ENCODE measurements around the gene OR2A25. TPM values are rescaled to one million over a fixed set of nuclear protein-coding genes. Genes with fewer than 3 reads are reported as not detected.
"Not testable (repeated sequence)": the region's sequence is repeated elsewhere in the genome, so short reads cannot be mapped to it uniquely, and the experiment has no call there.

OR2A25 gene
- total and polyA plus RNA-seq, 4 donors, result not detected

DNA sequence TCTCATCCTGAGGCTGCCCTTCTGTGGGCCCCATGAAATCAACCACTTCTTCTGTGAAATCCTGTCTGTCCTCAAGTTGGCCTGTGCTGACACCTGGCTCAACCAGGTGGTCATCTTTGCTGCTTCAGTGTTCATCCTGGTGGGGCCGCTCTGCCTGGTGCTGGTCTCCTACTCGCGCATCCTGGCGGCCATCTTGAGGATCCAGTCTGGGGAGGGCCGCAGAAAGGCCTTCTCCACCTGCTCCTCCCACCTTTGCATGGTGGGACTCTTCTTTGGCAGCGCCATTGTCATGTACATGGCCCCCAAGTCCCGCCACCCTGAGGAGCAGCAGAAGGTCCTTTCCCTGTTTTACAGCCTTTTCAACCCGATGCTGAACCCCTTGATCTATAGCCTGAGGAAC is 18.7 kb upstream of the OR2A25 start:
- H3K27me3 ChIP-seq (ENCODE audit: control insufficient read depth in 4 of 4, insufficient read depth in 4 of 4, low read length in 3 of 4); H3K9ac ChIP-seq (ENCODE audit: low read depth in 1 of 2, low read length in 2 of 2); H3K27ac ChIP-seq (ENCODE audit: low read depth in 1 of 2, low read length in 2 of 2); H3K4me1 ChIP-seq (ENCODE audit: control insufficient read depth in 4 of 4, insufficient read depth in 4 of 4, low read length in 3 of 4); H3K9me3 ChIP-seq (ENCODE audit: control insufficient read depth in 4 of 4, low read length in 3 of 4); DNase-seq (ENCODE audit: low spot score); H3K4me3 ChIP-seq (ENCODE audit: low read depth in 1 of 3, low read length in 3 of 3); H3K36me3 ChIP-seq (ENCODE audit: control insufficient read depth in 4 of 4, insufficient read depth in 3 of 4, low read depth in 1 of 4, low read length in 3 of 4): not testable (repeated sequence)
- 91% methylated on average over 8 of the region's 8 CpGs for WGBS

DNA sequence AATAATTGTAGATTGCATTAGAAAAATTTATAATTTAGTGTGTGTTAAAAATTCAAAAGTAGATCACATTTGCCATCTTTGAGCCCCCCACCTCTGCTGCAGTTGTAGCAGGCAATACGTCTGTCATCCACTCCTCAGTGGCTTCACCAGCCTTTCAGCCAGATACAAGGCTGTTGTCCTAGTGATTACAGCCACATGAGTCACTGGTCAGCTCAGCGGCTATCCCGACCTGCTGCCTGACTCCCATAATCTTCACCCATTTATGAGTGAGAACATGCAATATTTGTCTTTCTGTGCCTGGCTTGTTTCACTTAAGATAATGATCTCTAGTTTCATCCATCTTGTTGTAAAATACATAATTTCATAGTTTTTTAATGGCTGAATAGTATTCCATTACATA is 11.7 kb upstream of the OR2A25 start:
- H3K4me3 ChIP-seq (ENCODE audit: low read depth in 1 of 3, low read length in 3 of 3), result no peak overlapping the region
- TF ChIP-seq, protein P1, sequence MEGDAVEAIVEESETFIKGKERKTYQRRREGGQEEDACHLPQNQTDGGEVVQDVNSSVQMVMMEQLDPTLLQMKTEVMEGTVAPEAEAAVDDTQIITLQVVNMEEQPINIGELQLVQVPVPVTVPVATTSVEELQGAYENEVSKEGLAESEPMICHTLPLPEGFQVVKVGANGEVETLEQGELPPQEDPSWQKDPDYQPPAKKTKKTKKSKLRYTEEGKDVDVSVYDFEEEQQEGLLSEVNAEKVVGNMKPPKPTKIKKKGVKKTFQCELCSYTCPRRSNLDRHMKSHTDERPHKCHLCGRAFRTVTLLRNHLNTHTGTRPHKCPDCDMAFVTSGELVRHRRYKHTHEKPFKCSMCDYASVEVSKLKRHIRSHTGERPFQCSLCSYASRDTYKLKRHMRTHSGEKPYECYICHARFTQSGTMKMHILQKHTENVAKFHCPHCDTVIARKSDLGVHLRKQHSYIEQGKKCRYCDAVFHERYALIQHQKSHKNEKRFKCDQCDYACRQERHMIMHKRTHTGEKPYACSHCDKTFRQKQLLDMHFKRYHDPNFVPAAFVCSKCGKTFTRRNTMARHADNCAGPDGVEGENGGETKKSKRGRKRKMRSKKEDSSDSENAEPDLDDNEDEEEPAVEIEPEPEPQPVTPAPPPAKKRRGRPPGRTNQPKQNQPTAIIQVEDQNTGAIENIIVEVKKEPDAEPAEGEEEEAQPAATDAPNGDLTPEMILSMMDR (IDR thresholded peaks at IDR 0.05; ENCODE audit: low read depth, low read length, missing input control), result no peak
- no peak for TF ChIP-seq HNF4A (conservative IDR thresholded peaks at IDR 0.05)
- TF ChIP-seq NR2F2 (IDR thresholded peaks at IDR 0.05), result no peak
- TF ChIP-seq RXRA (IDR thresholded peaks at IDR 0.05), result no peak
- TF ChIP-seq SP1 (IDR thresholded peaks at IDR 0.05), result no peak
- TF ChIP-seq, protein P2, sequence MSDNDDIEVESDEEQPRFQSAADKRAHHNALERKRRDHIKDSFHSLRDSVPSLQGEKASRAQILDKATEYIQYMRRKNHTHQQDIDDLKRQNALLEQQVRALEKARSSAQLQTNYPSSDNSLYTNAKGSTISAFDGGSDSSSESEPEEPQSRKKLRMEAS (IDR thresholded peaks at IDR 0.05), result no peak
- no peak for TF ChIP-seq EGR1 (IDR thresholded peaks at IDR 0.05; ENCODE audit: low read depth in 2 of 2)
- no peak for TF ChIP-seq TAF1 (conservative IDR thresholded peaks at IDR 0.05)
- TF ChIP-seq, protein P3, sequence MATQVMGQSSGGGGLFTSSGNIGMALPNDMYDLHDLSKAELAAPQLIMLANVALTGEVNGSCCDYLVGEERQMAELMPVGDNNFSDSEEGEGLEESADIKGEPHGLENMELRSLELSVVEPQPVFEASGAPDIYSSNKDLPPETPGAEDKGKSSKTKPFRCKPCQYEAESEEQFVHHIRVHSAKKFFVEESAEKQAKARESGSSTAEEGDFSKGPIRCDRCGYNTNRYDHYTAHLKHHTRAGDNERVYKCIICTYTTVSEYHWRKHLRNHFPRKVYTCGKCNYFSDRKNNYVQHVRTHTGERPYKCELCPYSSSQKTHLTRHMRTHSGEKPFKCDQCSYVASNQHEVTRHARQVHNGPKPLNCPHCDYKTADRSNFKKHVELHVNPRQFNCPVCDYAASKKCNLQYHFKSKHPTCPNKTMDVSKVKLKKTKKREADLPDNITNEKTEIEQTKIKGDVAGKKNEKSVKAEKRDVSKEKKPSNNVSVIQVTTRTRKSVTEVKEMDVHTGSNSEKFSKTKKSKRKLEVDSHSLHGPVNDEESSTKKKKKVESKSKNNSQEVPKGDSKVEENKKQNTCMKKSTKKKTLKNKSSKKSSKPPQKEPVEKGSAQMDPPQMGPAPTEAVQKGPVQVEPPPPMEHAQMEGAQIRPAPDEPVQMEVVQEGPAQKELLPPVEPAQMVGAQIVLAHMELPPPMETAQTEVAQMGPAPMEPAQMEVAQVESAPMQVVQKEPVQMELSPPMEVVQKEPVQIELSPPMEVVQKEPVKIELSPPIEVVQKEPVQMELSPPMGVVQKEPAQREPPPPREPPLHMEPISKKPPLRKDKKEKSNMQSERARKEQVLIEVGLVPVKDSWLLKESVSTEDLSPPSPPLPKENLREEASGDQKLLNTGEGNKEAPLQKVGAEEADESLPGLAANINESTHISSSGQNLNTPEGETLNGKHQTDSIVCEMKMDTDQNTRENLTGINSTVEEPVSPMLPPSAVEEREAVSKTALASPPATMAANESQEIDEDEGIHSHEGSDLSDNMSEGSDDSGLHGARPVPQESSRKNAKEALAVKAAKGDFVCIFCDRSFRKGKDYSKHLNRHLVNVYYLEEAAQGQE (IDR thresholded peaks at IDR 0.05), result no peak
- no peak for TF ChIP-seq JUND (IDR thresholded peaks at IDR 0.05)
- no peak for TF ChIP-seq FOXA1 (IDR thresholded peaks at IDR 0.05)
- no peak for TF ChIP-seq GABPA (IDR thresholded peaks at IDR 0.05 in 1 of 2, conservative IDR thresholded peaks at IDR 0.05 in 1 of 2)
- TF ChIP-seq, protein P4, sequence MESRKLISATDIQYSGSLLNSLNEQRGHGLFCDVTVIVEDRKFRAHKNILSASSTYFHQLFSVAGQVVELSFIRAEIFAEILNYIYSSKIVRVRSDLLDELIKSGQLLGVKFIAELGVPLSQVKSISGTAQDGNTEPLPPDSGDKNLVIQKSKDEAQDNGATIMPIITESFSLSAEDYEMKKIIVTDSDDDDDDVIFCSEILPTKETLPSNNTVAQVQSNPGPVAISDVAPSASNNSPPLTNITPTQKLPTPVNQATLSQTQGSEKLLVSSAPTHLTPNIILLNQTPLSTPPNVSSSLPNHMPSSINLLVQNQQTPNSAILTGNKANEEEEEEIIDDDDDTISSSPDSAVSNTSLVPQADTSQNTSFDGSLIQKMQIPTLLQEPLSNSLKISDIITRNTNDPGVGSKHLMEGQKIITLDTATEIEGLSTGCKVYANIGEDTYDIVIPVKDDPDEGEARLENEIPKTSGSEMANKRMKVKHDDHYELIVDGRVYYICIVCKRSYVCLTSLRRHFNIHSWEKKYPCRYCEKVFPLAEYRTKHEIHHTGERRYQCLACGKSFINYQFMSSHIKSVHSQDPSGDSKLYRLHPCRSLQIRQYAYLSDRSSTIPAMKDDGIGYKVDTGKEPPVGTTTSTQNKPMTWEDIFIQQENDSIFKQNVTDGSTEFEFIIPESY (IDR thresholded peaks at IDR 0.05), result no peak
- no peak for TF ChIP-seq RAD21 (IDR thresholded peaks at IDR 0.05)
- no peak for TF ChIP-seq FOXA2 (IDR thresholded peaks at IDR 0.05)
- TF ChIP-seq, protein P5, sequence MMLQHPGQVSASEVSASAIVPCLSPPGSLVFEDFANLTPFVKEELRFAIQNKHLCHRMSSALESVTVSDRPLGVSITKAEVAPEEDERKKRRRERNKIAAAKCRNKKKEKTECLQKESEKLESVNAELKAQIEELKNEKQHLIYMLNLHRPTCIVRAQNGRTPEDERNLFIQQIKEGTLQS (IDR thresholded peaks at IDR 0.05), result no peak
- no peak for TF ChIP-seq YY1 (IDR thresholded peaks at IDR 0.05)
- TF ChIP-seq HNF4G (IDR thresholded peaks at IDR 0.05), result no peak
- H3K9me3 ChIP-seq (ENCODE audit: control insufficient read depth in 4 of 4, low read length in 3 of 4), result no peaks in the 10 kb centered on the region
- WGBS, result 86% methylated on average over 3 of the region's 3 CpGs
- H3K9ac ChIP-seq (ENCODE audit: low read depth in 1 of 2, low read length in 2 of 2), result no peak overlapping the region
- no peak for DNase-seq (ENCODE audit: low spot score)
- H3K4me1 ChIP-seq (ENCODE audit: control insufficient read depth in 4 of 4, insufficient read depth in 4 of 4, low read length in 3 of 4), result no peaks in the 10 kb centered on the region
- no peak overlapping the region for H3K27ac ChIP-seq (ENCODE audit: low read depth in 1 of 2, low read length in 2 of 2)
- no peaks in the 10 kb centered on the region for H3K27me3 ChIP-seq (ENCODE audit: control insufficient read depth in 4 of 4, insufficient read depth in 4 of 4, low read length in 3 of 4)
- no peaks in the 10 kb centered on the region for H3K36me3 ChIP-seq (ENCODE audit: control insufficient read depth in 4 of 4, insufficient read depth in 3 of 4, low read depth in 1 of 4, low read length in 3 of 4)
